ENCODE measurements around the gene GRIA3. TPM values are rescaled to one million over a fixed set of nuclear protein-coding genes. Genes with fewer than 3 reads are reported as not detected.

GRIA3 gene
- total RNA-seq, 1 donor from 2014 or later = 18.6 TPM

DNA sequence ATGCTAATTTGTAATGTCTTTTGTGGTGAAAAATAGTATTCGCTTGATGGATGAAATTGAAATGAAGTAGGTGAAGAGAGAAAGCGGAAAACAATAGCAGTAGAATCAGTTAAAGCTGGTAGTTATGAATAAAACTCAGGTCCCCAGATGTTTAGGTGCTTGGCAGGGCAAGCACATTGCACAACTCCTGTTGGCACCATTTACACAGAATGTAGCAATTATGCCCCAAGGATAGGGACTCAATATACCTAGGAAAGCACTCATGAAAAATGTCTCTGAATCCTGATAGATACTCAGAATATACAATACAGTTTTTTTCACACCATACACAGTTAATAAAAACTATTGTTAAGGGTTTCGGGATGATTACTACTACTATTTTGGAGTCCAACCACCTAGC, 26.5 kb upstream of the GRIA3 start:
- Histone ChIP-seq H3K9me3 (ENCODE audit: insufficient read depth, low read depth, low read length) (no peaks in the 10 kb centered on the region), H3K27me3 (ENCODE audit: insufficient read depth, low read length) (no peaks in the 10 kb centered on the region), H3K4me3 (ENCODE audit: insufficient read depth, low read depth, low read length) (no peak overlapping the region), H2AFZ (ENCODE audit: low read depth, low read length) (no peak overlapping the region), H3K36me3 (ENCODE audit: insufficient read depth, low read length) (no peaks in the 10 kb centered on the region), H3K27ac (ENCODE audit: low read depth, low read length) (no peak overlapping the region), H3K4me2 (ENCODE audit: low read length) (no peak overlapping the region), H3K9ac (ENCODE audit: low read length) (no peak overlapping the region), H3K79me2 (ENCODE audit: insufficient read depth, low read length) (no peaks in the 10 kb centered on the region), H3K4me1 (ENCODE audit: insufficient read depth, low read length) (no peaks in the 10 kb centered on the region), H4K20me1 (ENCODE audit: insufficient read depth, low read length) (no peaks in the 10 kb centered on the region)
- no peaks in the 10 kb centered on the region for H3K9me3 Mint-ChIP-seq (ENCODE audit: unreplicated experiment)
- FAIRE-seq (peak; percentile 9), DNase-seq (ENCODE audit: low read depth) (no peak)
- H3K27me3 Mint-ChIP-seq (ENCODE audit: low read depth, unreplicated experiment) = no peaks in the 10 kb centered on the region
- H3K4me3 Mint-ChIP-seq (ENCODE audit: unreplicated experiment) = no peak overlapping the region
- H3K36me3 Mint-ChIP-seq (ENCODE audit: low read depth, unreplicated experiment) = no peaks in the 10 kb centered on the region
- peaks cover 7% of the 10 kb centered on the region for H3K4me1 Mint-ChIP-seq (ENCODE audit: low read depth, unreplicated experiment)
- TF ChIP-seq EZH2 (IDR thresholded peaks at IDR 0.05; ENCODE audit: insufficient read depth, low read length) = no peak
- TF ChIP-seq, protein P1, sequence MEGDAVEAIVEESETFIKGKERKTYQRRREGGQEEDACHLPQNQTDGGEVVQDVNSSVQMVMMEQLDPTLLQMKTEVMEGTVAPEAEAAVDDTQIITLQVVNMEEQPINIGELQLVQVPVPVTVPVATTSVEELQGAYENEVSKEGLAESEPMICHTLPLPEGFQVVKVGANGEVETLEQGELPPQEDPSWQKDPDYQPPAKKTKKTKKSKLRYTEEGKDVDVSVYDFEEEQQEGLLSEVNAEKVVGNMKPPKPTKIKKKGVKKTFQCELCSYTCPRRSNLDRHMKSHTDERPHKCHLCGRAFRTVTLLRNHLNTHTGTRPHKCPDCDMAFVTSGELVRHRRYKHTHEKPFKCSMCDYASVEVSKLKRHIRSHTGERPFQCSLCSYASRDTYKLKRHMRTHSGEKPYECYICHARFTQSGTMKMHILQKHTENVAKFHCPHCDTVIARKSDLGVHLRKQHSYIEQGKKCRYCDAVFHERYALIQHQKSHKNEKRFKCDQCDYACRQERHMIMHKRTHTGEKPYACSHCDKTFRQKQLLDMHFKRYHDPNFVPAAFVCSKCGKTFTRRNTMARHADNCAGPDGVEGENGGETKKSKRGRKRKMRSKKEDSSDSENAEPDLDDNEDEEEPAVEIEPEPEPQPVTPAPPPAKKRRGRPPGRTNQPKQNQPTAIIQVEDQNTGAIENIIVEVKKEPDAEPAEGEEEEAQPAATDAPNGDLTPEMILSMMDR (IDR thresholded peaks at IDR 0.05; ENCODE audit: insufficient read depth, low read depth, low read length) = no peak
- no peak overlapping the region for H3K27ac Mint-ChIP-seq (ENCODE audit: unreplicated experiment)

DNA sequence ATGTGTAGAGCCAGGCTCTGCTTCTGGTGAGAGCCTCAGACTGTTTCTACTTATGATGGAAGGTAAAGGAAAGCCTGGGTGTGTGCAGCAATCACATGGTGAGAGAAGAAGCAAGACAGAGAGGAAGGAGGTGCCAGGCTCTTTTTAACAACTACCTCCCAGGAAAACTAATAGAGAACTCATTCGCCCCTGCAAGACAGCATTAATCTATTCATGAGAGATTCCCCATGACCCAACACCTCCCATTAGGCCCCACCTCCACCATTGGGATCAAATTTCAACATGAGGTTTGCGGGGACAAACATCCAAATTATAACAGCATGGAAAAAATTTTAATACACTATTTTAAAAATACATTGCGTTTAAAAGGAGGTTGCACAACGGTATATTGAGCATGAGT, 24.7 kb upstream of the GRIA3 start:
- no peak overlapping the region for H3K27ac ChIP-seq (ENCODE audit: low read depth, low read length)
- no peaks in the 10 kb centered on the region for H3K36me3 Mint-ChIP-seq (ENCODE audit: low read depth, unreplicated experiment)
- no peaks in the 10 kb centered on the region for H4K20me1 ChIP-seq (ENCODE audit: insufficient read depth, low read length)
- H3K79me2 ChIP-seq (ENCODE audit: insufficient read depth, low read length) = no peaks in the 10 kb centered on the region
- H3K4me3 Mint-ChIP-seq (ENCODE audit: unreplicated experiment) = no peak overlapping the region
- no peaks in the 10 kb centered on the region for H3K9me3 ChIP-seq (ENCODE audit: insufficient read depth, low read depth, low read length)
- FAIRE-seq (no peak), DNase-seq (ENCODE audit: low read depth) (no peak)
- no peaks in the 10 kb centered on the region for H3K4me1 ChIP-seq (ENCODE audit: insufficient read depth, low read length)
- H3K4me2 ChIP-seq (ENCODE audit: low read length) = no peak overlapping the region
- peaks cover 7% of the 10 kb centered on the region for H3K4me1 Mint-ChIP-seq (ENCODE audit: low read depth, unreplicated experiment)
- H3K9ac ChIP-seq (ENCODE audit: low read length) = no peak overlapping the region
- no peak overlapping the region for H3K27ac Mint-ChIP-seq (ENCODE audit: unreplicated experiment)
- H3K27me3 Mint-ChIP-seq (ENCODE audit: low read depth, unreplicated experiment) = no peaks in the 10 kb centered on the region
- TF ChIP-seq, protein P1 (IDR thresholded peaks at IDR 0.05; ENCODE audit: insufficient read depth, low read depth, low read length) = no peak
- no peak for TF ChIP-seq EZH2 (IDR thresholded peaks at IDR 0.05; ENCODE audit: insufficient read depth, low read length)
- H3K36me3 ChIP-seq (ENCODE audit: insufficient read depth, low read length) = no peaks in the 10 kb centered on the region
- H3K27me3 ChIP-seq (ENCODE audit: insufficient read depth, low read length) = no peaks in the 10 kb centered on the region
- H3K9me3 Mint-ChIP-seq (ENCODE audit: unreplicated experiment) = no peaks in the 10 kb centered on the region
- no peak overlapping the region for H3K4me3 ChIP-seq (ENCODE audit: insufficient read depth, low read depth, low read length)
- no peak overlapping the region for H2AFZ ChIP-seq (ENCODE audit: low read depth, low read length)

DNA sequence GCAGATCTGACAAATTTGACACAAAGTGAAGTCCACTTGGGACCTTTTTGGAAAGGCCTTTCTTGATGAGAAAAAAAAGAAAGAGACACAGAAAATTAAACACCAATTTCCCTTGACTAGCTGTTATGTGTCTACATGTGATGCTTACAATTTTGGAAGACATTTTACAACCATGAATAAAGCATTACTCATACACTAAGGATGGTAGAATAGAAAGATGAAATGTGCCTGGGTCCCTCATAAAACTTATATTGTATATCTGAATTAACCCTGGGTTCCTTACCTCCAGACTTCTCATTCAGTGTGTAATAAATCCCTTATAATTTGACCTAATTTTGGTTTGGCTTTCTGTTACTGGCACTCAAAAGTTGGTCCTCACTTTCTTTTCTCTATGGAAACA, 16.5 kb upstream of the GRIA3 start:
- no peak overlapping the region for H2AFZ ChIP-seq (ENCODE audit: low read depth, low read length)
- H3K36me3 Mint-ChIP-seq (ENCODE audit: low read depth, unreplicated experiment) = no peaks in the 10 kb centered on the region
- no peaks in the 10 kb centered on the region for H3K27me3 ChIP-seq (ENCODE audit: insufficient read depth, low read length)
- no peak overlapping the region for H3K27ac ChIP-seq (ENCODE audit: low read depth, low read length)
- no peak overlapping the region for H3K4me2 ChIP-seq (ENCODE audit: low read length)
- no peaks in the 10 kb centered on the region for H3K27me3 Mint-ChIP-seq (ENCODE audit: low read depth, unreplicated experiment)
- no peak overlapping the region for H3K27ac Mint-ChIP-seq (ENCODE audit: unreplicated experiment)
- TF ChIP-seq EZH2 (IDR thresholded peaks at IDR 0.05; ENCODE audit: insufficient read depth, low read length) = no peak
- TF ChIP-seq, protein P1 (IDR thresholded peaks at IDR 0.05; ENCODE audit: insufficient read depth, low read depth, low read length) = no peak
- H4K20me1 ChIP-seq (ENCODE audit: insufficient read depth, low read length) = no peaks in the 10 kb centered on the region
- no peaks in the 10 kb centered on the region for H3K9me3 ChIP-seq (ENCODE audit: insufficient read depth, low read depth, low read length)
- no peak overlapping the region for H3K4me3 ChIP-seq (ENCODE audit: insufficient read depth, low read depth, low read length)
- peaks cover 20% of the 10 kb centered on the region for H3K4me1 Mint-ChIP-seq (ENCODE audit: low read depth, unreplicated experiment)
- no peaks in the 10 kb centered on the region for H3K79me2 ChIP-seq (ENCODE audit: insufficient read depth, low read length)
- H3K4me3 Mint-ChIP-seq (ENCODE audit: unreplicated experiment) = no peak overlapping the region
- H3K9ac ChIP-seq (ENCODE audit: low read length) = no peak overlapping the region
- H3K9me3 Mint-ChIP-seq (ENCODE audit: unreplicated experiment) = no peaks in the 10 kb centered on the region
- no peaks in the 10 kb centered on the region for H3K36me3 ChIP-seq (ENCODE audit: insufficient read depth, low read length)
- DNase-seq (ENCODE audit: low read depth) = no peak
- peak; percentile 34 for FAIRE-seq
- H3K4me1 ChIP-seq (ENCODE audit: insufficient read depth, low read length) = peaks cover 7% of the 10 kb centered on the region
